Mammary epithelial cell (primary cell): ENCODE results near the gene KATNA1.

ENCODE experiments used
- CTCF ChIP-seq, 2 donors: IDR thresholded peaks in 1 of 2; conservative IDR thresholded peaks in 1 of 2; 2 replicates each; pipeline ENCODE4 v1.5.1; 2011 to 2012; ENCODE audit warnings: inconsistent platforms in 2 of 2, low read length in 2 of 2, mild to moderate bottlenecking in 2 of 2, control low read depth in 1 of 2, low read depth in 1 of 2; ENCODE audit not compliant: insufficient read depth in 1 of 2; ENCODE audit errors: extremely low read depth in 1 of 2
- EZH2 ChIP-seq: IDR thresholded peaks from 2 replicates; pipeline ENCODE4 v1.6.1; 2012; ENCODE audit warnings: low read length, inconsistent platforms, borderline replicate concordance

GRCh38 chr6:149628875-149629510, 19.5 kb downstream of the KATNA1 start:
- peak in 1 of 2 donors; percentile 13 for TF ChIP-seq CTCF (conservative IDR thresholded peaks at IDR 0.05 in 1 of 2, IDR thresholded peaks at IDR 0.05 in 1 of 2; ENCODE audit: extremely low read depth in 1 of 2, insufficient read depth in 1 of 2, low read depth in 1 of 2, low read length in 2 of 2)
- TF ChIP-seq EZH2 = no peak
